GM18870 (cell line): ENCODE results near the gene PRMT3.
"Not testable (repeated sequence)": the region's sequence is repeated elsewhere in the genome, so short reads cannot be mapped to it uniquely, and the experiment has no call there.

Experiments
- ATAC-seq: cut with Tn5 transposase; IDR thresholded peaks from one replicate; pipeline ENCODE4 v1.9.1; 2021; ENCODE audit warnings: moderate library complexity; ENCODE audit not compliant: unreplicated experiment

The PRMT3 gene

DNA sequence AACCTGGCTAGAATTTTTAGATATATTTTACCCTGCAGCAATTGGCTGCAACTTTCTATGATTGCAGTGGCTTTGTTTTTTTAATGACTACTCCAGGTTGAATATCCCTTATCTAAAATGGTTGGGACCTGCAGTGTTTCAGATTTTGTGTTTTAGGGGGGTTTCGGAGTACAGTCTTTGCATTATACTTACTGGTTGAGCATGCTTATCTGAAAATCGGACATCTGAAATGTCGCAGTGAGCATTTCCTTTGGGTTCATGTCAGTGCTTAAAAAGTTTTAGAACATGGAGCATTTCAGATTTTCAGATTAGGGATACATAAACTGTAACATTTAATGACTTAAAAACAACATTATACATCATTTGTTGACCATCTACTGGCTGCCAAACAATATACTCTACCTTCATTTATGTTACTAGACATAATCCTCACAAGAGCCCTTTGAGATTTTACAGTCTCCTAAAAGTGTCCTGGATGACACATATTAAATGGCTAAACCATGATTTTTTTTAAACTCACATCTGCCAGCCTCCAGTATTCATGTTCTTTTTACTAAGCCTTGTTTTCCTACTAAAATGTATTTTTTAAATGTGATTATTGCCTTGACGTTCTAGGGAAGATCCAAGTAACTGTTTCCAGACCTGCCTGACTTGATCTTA is 66.3 kb downstream of the PRMT3 start:
- no peak for ATAC-seq

DNA sequence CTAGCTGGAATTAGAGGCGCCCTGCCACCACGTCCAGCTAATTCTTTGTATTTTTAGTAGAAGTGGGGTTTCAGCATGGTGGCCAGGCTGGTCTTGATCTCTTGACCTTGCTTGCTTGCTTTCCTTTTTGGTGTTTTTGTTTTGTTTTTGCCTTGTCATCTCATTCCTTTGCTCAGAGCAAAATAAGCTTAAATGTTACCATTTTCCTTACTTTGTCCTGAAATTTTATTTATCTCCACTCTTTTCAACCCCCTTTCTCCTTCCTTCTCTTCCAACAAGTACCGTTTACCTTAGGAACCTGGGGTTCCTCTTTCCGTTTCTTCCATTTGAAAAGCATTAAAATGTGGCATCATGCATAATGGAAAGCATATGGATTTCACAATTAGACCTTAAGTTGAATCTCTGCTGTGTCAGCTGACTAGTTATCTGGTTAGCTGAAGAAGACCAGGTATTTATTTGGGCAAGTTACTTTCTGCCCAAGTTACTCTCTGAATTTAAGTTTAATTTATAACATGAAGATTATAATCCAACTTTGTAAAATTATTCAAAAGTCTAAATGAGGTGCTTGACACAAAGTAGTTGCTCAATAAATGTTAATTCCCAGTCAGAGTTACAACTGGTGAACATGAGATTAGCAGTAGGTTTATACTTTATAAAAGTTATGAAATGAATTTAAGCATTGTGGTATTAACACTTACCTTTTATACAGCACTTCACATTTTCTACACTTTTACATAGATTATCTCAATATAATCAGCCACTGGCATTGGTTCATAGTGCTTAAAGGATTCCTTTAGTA is 69.7 kb downstream of the PRMT3 start:
- ATAC-seq: no peak

DNA sequence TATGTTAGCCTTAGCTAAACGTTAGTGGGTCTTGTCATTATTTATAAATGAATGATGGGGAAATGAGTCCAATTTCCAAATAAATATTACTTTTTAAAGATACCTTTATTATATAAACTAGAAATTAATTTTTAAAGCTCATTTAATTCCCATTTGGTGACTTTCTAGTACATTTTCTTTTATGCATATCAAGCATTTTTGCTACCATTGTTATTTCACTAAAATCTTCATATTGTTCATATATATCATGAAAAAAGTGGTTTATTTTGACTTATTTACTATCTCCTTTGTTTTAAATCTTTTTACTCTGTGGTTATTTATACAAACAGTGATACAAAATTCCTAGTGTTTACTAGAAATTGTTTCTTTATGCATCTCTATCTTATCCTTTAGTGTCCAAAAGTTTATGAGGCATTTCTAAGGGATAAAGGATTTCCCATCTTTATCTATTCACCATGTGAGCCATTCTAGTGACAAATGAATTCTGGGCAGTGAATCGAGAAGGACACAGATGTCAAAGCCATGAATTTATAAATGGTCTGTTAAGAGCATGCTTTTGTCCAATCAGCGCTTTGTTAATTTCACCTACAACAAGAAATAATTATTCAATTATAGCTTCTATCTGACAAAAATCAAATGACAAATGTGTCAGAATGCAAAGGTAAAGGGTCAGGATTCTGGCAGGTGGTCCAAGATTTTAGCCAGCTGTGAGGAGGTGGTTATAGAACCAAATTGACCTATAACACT is 70.6 kb downstream of the PRMT3 start:
- no peak for ATAC-seq

DNA sequence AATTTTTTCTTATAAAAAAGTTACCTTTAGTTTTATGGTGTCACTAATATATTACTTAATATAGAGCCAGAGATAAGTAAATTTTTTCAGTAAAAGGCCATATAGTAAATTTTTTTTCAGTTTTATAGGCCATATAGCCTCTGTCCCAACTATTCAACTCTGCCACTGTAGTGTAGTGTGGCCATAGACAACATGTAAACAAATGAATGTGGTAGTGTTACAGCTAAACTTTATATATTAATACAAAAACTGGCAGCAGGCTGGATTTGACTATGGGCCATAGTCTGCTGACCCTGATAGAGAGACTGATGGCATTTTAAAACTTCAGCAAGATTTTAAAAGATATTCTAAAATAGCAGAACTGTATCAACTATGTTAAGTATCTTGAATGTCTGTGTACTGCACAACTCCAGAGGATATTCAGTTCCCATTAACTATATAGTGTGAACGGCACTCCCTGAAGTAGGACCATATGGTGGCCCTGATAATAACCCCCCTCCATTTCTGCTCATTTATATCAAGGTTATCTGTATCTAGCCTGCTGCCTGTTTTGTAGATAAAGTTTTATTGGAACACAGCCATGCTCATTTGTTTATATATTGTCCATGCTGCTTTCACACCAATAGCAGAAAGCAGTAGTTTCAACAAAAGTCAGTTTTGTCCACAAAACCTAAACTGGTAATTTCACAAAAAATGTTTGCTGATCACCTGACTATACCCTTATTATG is 71.6 kb downstream of the PRMT3 start:
- ATAC-seq: no peak

DNA sequence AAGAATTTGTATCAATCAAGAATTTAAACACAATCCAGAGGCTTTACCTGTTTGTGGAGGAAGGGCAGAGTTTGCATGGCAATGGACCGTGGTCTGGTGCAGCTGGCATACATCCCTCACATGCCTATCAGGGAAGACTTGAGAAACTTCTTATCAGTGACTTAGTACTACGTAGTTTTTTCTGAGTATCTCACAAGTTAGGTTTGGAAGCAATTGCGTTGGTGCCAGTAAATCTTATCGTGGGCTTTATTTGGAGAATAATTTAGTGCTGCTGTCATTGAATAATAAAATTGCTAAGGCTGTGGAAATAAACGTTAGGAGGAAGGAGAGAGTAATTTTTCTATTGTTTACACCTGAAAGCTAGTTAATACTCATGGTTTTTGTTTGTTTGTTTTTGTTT is 72.3 kb downstream of the PRMT3 start:
- ATAC-seq: no peak

DNA sequence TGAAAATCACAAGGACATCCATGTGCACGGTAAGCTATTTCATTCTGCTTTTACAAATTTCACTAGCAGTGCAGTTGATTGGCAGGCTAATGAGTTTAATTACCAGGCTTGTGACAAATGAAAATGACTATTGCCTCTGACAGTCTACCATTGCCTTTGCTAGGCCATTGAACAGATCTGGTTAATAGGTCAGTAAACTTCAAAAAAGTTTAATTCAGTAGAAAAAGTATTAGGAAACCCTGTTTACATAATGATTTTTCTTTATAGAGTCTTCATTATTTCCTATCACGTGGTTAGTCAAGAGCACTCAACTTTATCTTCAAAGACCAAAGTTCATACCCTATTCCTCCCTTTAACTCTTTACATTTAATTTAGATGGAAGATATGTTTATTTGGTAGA is 77.0 kb downstream of the PRMT3 start:
- no peak for ATAC-seq

DNA sequence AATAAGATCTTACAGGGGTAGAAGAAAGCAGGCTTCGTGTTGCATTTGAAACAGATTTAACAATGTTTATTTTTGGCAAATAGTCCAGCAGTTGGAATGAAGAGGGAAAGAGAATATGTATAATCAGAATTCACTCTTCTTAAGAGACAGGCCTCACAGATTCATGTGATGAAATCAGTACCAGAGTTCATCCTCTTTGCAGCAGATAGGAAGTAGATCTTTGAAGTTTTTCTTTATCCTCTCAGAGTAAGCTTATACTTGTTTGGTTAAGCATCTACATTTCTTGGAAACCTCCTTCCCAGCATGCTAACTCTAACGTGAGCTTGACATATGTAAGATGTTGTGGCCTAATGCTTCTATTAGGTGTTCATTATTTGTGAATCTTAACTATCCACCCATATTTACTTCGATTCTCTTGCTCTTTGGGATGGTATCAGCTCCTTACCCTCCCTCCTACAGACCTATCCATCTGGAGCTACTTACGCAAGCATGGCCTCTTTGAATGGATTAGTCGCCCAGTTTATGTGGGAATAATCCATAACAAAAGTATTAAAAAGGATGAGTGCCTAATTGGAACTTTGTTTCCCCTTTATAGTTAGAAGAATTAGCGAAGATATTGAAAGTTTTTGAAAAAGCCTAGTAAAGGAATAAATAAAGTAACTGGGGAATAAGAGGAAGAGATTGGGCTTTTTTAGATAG is 80.1 kb downstream of the PRMT3 start:
- ATAC-seq: no peak

DNA sequence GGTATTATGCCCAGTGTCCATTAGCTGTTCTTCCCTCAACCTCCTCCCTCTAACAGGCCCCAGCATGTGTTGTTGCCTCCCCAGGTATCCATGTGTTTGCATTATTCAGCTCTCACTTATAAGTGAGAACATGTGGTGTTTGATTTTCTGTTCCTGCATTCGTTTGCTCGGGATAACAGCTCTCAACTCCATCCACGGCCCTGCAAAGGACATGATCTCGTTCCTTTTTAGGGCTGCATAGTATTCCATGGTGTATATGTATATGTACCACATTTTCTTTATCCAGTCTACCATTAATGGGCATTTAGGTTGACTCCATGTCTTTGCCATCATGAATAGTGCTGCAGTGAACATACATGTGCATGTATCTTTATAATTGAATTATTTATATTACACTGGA is 82.8 kb downstream of the PRMT3 start:
- no peak for ATAC-seq

DNA sequence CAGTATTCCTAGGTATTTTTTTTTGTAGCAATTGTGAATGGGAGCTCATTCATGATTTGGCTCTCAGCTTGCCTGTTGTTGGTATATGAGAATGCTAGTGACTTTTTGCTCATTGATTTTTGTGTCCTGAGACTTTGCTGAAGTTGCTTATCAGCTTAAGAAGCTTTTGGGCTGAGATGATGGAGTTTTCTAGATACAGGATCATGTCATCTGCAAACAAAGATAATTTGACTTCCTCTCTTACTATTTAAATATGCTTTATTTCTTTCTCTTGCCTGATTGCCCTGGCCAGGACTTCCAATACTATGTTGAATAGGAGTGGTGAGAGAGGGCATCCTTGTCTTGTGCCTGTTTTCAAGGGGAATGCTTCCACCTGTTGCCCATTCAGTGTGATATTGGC is 84.4 kb downstream of the PRMT3 start:
- not testable (repeated sequence) for ATAC-seq

DNA sequence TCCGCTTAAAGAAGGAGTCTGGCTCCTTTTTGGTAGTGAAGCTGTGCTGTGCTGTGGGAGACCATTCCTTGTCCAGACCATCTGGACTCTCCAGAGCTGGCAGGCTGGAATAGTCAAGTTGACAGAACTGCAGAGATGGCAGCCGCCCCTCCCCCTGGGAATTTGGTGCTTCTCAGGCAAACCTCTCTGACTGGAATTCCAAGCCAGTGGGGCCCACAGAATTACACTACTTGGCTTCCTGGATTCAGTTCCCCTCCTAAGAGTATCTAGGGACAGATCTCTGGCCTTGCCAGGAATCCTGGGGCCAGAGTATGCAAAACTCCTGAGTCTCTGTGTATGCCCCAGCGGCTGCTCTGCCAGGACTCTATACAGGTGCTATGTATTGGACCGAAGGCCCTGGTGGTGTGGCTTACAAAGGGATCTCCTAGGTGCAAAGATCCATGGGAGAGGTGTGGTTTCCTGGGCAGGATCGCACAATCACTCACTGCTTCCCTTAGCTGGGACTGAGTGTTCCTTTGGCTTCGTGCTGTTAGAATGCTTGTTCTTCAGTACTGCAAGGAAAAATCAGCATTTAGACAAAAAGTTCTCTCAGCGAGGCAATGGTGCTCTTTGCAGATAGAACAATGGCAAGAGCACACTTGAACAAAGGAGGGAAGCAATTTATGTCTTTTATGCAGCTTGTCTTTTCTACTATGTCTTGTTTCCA is 86.8 kb downstream of the PRMT3 start:
- peak; percentile 6 for ATAC-seq

DNA sequence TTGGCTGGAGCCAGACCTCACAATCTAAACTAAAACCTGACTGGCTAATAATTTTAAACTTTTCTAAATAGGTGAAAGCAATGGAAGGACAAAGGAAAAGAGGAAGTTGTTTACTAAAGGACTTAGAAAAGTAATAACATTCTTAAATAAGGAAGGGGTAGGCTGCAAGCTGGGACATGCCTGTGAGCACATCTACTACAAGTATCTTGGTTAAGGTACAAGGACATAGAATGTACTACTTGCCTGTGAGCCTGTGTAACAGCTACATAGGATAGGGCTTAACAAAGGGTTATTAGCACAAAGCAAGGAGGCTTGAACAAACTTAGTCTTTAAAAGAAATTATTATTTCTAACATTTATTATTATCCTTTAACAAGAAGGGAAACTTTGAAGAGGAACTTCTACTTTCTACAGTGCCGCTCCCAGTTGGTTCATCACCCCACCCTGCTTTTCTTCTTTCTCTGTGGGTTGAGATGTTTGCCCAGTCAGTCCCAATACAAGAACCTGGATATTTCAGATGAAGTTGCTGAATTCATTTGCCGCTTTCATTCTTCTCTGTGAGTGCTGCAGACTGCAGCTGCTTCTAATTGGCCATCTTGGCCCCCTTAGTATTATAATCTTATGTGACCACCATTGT is 87.5 kb downstream of the PRMT3 start:
- peak; percentile 57 for ATAC-seq

DNA sequence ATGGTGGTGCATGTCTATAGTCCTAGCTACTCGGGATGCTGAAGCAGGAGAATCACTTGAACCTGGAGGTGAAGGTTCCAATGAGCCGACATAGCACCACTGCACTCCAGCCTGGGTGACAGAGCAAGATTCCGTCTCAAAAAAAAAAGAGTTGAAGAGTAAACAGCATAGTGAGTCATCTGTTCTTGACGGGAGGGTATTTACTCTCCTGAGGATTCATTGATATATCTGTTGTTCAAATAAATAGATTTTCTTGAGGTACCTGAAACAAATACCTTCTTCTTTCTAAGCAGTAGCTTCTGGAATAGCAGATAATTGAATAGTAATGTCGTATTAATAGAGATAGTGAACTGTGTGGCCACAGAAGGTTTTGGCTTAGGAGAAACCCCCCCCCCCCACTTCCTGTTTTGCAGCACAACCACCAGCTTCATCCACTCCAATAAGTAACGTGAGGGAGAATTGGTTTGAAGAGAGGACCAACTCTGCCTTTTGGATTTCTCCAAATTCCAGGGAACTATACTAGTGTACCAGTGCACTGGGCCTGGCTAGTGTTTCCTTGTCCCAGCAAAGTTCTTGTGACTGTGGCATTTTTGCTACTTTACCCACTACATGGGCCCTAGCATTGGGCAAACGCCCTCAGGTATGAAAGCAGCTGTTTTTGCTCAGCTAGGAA is 90.0 kb downstream of the PRMT3 start:
- ATAC-seq: no peak

DNA sequence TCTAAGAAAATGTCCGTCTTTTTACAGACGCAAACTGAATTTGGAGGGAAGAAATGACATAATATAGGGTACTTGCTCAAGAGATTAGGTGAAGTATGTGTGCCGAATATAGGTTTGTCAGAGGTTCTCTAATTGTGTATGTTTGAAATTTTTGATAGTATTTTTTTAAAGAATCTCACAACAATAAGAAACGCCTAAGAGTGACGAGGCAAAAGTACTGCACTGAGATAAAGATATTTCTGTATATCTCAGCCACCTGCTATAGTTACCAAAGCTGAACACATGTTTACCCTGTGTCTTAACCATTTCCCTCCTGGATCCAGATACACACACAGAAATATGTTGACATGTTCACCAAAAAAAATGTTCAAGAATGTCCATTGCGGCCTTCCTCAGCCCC is 92.0 kb downstream of the PRMT3 start:
- ATAC-seq: no peak

DNA sequence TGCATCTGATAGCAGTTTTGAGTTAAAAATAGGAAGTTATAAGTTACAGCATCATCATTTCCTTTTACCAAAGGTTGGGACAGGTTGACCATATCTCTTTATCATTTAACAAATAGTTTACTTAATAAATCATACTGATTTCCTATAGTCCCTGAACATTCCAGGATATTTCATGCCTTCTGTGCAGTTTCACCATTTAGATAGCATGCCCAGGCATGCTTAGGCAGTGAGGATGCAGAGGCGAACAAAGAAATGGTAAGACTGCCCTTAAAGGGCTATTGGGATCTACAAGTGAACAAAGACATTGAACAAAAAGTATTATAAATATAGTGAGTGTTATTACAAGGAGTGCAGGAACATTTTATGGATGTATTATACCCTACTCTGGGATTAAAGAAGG is 96.4 kb downstream of the PRMT3 start:
- no peak for ATAC-seq

DNA sequence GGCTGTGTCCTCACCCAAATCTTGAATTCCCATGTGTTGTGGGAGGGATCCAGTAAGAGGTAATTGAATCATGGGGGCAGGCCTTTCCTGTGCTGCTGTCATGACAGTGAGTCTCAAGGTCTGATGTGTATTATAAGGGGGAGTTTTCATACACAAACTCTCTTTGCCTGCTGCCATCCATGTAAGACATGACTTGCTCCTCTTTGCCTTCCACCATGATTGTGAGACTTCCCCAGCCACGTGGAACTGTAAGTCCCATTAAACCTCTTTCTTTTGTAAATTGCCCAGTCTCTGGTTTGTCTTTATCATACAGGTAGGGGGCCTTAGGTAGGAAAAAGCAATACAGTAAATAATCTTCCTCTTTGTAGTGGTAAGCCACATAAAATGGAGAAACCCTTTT is 96.9 kb downstream of the PRMT3 start:
- not testable (repeated sequence) for ATAC-seq

DNA sequence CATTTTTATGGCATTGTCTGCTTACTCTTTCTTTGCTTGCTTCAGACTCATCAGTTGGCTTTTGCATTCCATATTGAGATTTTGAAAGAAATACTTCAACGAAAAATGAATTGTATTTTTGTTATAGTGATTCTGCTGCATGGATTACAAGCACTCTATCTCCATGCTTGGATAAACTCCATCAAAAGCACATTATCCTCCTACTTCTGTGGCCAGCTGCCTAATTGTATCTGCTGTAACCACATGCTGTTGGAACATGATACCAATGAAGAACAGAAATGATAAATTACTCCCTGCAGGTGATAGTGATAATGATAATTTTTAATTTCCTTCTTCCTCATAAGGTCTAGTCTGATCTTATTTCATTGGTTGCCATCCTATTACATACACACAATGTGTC is 100.8 kb downstream of the PRMT3 start:
- ATAC-seq: no peak

DNA sequence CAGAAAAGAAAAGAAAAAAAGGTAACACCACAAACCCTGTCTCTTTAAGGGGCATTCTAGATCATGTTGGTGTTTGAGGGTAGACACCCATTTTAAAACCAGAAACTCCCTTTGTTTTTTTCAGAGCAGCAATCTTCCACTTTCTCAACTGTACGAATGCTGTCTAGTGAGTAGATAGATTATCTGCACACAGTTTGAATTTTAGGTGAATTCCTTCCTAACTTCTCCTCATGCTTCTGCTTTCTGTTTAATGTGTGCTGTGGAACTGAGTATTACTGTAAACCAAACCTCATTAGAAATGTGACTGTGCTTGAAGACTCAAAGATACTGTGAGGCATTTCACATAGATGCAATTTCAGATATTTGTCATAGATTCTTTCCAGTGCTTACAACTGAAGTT is 102.4 kb downstream of the PRMT3 start:
- peak; percentile 89 for ATAC-seq

DNA sequence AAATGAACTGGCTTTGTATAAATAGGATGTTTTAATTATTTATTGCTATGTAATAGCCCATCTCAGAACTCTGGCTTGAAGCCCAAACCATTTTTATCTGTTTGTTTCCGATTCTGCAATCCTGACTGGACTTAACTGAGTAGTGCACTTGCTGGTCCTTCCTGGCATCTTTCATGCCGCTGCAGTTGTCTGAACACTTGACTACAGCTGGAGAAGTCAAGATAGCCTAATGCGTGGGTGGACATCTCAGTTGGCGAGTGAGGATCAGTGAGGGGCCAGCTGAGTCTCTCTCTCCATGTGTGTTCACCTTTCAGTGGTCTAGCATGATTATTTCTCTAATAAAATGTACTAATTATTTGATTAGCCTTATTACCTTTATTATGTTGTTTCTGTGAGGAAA is 105.8 kb downstream of the PRMT3 start:
- ATAC-seq: no peak
